Heart left ventricle (tissue), 16 donors: ENCODE data around the gene CSMD2. TPM values are rescaled to one million over a fixed set of nuclear protein-coding genes. Genes with fewer than 3 reads are reported as not detected.

ENCODE experiments used
- ATAC-seq, 4 donors: fragments of 200-7000 bp; cut with Tn5 transposase; one replicate each; pipeline ENCODE4 v1.9.1; 2020 to 2022; ENCODE audit warnings: moderate library complexity in 4 of 4, mild to moderate bottlenecking in 3 of 4, moderate number of reproducible peaks in 1 of 4
- DNase-seq, 5 donors: peaks; one replicate each; pipeline ENCODE4 v3.0.0-alpha.2; 2020
- H3K27ac ChIP-seq, 12 donors: fragments of 200-600 bp; sonication (generic) in 4 of 12; one replicate each; pipeline versions ENCODE4 v1.5.0 to v1.8.0; 2016 to 2022; ENCODE audit warnings: mild to moderate bottlenecking in 2 of 12
- H3K27me3 ChIP-seq, 9 donors: fragments of 200-600 bp; sonication (generic) in 2 of 9; one replicate each; pipeline versions ENCODE4 v1.5.1 to v1.8.0; 2016 to 2022; ENCODE audit warnings: mild to moderate bottlenecking in 3 of 9
- H3K36me3 ChIP-seq, 9 donors: fragments of 200-600 bp; sonication (generic) in 2 of 9; one replicate each; pipeline versions ENCODE4 v1.5.0 to v1.8.0; 2018 to 2022; ENCODE audit warnings: mild to moderate bottlenecking in 2 of 9
- H3K4me1 ChIP-seq, 12 donors: fragments of 200-600 bp; sonication (generic) in 4 of 12; one replicate each; pipeline versions ENCODE4 v1.5.0 to v1.8.0; 2016 to 2022; ENCODE audit warnings: mild to moderate bottlenecking in 3 of 12
- H3K4me3 ChIP-seq, 12 donors: fragments of 200-600 bp; sonication (generic) in 4 of 12; one replicate each; pipeline versions ENCODE4 v1.5.0 to v1.8.0; 2017 to 2022; ENCODE audit warnings: mild to moderate bottlenecking in 9 of 12, moderate library complexity in 4 of 12
- H3K9me3 ChIP-seq, 12 donors: fragments of 200-600 bp; sonication (generic) in 4 of 12; one replicate each; pipeline versions ENCODE4 v1.5.0 to v1.8.0; 2016 to 2022; ENCODE audit warnings: mild to moderate bottlenecking in 1 of 12
- CTCF ChIP-seq, 12 donors: fragments of 200-600 bp; sonication (generic) in 4 of 12; IDR thresholded peaks; one replicate each; pipeline versions ENCODE4 v1.5.0 to v1.8.0; 2018 to 2022; ENCODE audit warnings: antibody characterized with exemption in 12 of 12, mild to moderate bottlenecking in 5 of 12
- POLR2A ChIP-seq, 2 donors: fragments of 450-650 bp; IDR thresholded peaks; one replicate each; pipeline ENCODE4 v1.6.1; 2017; ENCODE audit warnings: antibody characterized with exemption in 2 of 2, mild to moderate bottlenecking in 2 of 2, moderate library complexity in 2 of 2
- WGBS, 4 donors: extraction: QIAGEN DNeasy Blood & Tissue Kit in 2 of 4; methylation state at CpG; one replicate each; pipeline versions ENCODE4 v1.1.5 to v1.1.7; 2013 to 2018; 5-methylcytosine and 5-hydroxymethylcytosine counted together
- intact Hi-C, 10 donors: fragments of 100-400 bp; cut with DNase I; formaldehyde crosslinking; loops; one replicate each; pipeline versions ENCODE4 v1.11.1 to v1.14.2; 2022
- polyA plus RNA-seq, 2 donors: library from polyadenylated mRNA; stranded (reverse); fragments of 200-250 nt; gene quantifications; one replicate each; pipeline ENCODE4 v1.2.3, GENCODE V29; 2013
- total RNA-seq, 9 donors: library from RNA; depleted of rRNA in 2 of 9; stranded (reverse); fragments of >200 nt in 2 of 9; fragmentation: NEBNext Ultra II Directional in 3 of 9; extraction: Animal tissue kit (Norgen Biotek cat#: 25700) in 3 of 9; gene quantifications; one replicate each; pipeline versions ENCODE4 v1.1.0 to v1.2.4, GENCODE V29; 2016 to 2023
- donor health status: ischemic (EF 13 %, LVEDD 7.1; RV severe dilation, severe dysfunction).
- donor health status: healthy with polysubstance abuse.
- donor health status: DM: no; HTN: yes; CAD: no.
- donor health status: DM: no; HTN: no; CAD: no.
- donor health status: ischemic (EF 25% LVEDD 6.9; RV normal size, moderate dysfunction).
- donor health status: ischemic (EF 25% LVEDD 5.7; RV mildly dilated, moderate dysfunction).
- donor health status: healthy.
- donor health status: DM: yes; HTN: yes; CAD: no.
- donor health status: ischemic (EF 35%, LVEDD 5.7; RV mildly dilated, moderate dysfunction).
- donor health status: nonischemic (EF 11% LVEDD 7.7; RV severe dilation, severe dysfunction).
- donor health status: DM: yes; HTN: yes; CAD: no.
- donor health status: PGD.
- donor health status: ischemic (EF 29% LVEDD 5.4; RV normal size, mild dysfunction).
- donor health status: nonischemic (EF 23%, LVEDD 6.1; RV moderate dilation, normal function).

Gene CSMD2
- total and polyA plus RNA-seq, 11 donors, result 0.02 to 0.79 (median 0.22) TPM

DNA sequence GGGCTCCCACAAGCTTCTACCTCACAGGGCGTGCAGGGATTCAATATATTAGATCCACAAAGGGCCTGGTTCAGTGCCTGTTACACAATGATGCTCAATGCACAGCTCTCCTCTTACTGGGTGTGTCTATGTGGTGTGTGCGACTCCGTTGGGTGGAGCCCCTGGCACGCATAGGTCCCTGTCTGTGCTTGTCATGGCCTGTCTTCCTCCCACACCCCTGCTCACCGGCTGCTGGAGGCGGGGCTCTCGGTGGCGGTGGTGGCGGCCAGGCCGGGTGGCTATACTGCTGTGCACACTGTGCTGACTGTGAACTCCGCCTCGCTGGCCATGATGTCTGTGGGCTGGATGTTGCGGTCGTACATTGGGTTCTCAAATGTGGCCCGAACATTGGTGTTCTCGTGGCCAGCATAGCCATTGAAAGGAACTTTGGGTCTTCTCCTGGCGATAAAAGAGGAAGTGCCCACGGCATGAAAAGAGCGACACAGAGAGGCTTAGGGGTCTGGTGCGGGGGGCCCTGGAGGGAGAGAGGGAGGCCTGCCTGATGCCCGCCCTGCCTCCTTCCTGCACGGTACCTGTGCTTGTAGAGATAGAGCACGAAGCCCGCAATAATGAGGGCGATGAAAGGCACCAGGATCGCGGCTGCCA, 645.7 kb downstream of the CSMD2 start:
- no peak overlapping the region for H3K27ac ChIP-seq
- H3K27me3 ChIP-seq, result no peaks in the 10 kb centered on the region
- intact Hi-C loops, result loop anchor here in 1 of 10 donors (10.0 kb wide), 1 partner anchor 55 kb away; no protein-coding TSS in a partner anchor
- TF ChIP-seq POLR2A (IDR thresholded peaks at IDR 0.05), result no peak
- TF ChIP-seq CTCF (IDR thresholded peaks at IDR 0.05), result no peak
- DNase-seq (no peak), ATAC-seq (no peak)
- H3K4me3 ChIP-seq, result no peak overlapping the region
- H3K9me3 ChIP-seq, result no peaks in the 10 kb centered on the region
- 90 to 94% (median 93%) methylated on average over 20 to 27 of the region's 27 CpGs for WGBS, 4 donors
- H3K36me3 ChIP-seq, result no peaks in the 10 kb centered on the region
- peaks cover 0 to 15% (median 7%) of the 10 kb centered on the region in 12 donors for H3K4me1 ChIP-seq

DNA sequence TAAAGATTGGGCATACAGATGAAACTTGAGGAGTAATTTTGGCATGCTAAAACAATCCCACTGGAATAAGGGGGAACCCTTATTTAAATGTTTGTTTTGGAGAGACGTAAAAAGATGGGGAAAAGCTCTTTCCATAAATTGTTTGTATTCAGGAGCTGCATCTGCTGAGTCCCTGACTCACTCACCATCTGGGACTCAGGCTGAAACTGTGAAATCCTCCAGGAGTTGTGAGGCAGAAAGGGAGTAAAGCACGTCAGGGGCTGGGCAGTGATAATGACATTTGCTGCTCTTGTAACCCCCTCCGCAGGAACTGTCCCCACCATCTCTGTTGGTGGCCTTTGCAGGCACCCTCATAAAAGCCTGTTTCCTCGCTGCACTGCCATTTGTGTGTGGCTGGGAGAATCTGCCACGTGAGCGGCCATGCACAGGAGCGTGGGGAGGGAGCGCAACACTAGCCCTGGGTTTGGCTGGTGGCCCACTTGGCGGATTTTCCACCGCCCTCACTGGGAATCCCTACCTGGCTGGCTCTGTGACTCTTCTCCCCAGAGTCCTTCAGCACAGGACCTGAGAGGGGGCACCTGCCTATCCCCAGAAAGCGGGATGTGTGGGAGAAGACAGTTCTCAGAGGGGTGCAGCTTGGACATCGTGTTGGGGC, 647.3 kb downstream of the CSMD2 start:
- DNase-seq (no peak), ATAC-seq (no peak)
- Histone ChIP-seq H3K9me3 (no peaks in the 10 kb centered on the region), H3K36me3 (no peaks in the 10 kb centered on the region), H3K27ac (no peak overlapping the region), H3K4me3 (no peak overlapping the region), H3K4me1 (peaks cover 0 to 15% (median 7%) of the 10 kb centered on the region in 12 donors), H3K27me3 (no peaks in the 10 kb centered on the region)
- TF ChIP-seq POLR2A (IDR thresholded peaks at IDR 0.05) (no peak), CTCF (IDR thresholded peaks at IDR 0.05) (no peak)
- WGBS, 4 donors, result 80 to 83% (median 82%) methylated on average over 7 to 12 of the region's 12 CpGs
- intact Hi-C loops, result loop anchor here in 1 of 10 donors (10.0 kb wide), 1 partner anchor 57 kb away; no protein-coding TSS in a partner anchor

- H3K27ac ChIP-seq, result no peak overlapping the region
- no peak for TF ChIP-seq POLR2A (IDR thresholded peaks at IDR 0.05)
- TF ChIP-seq CTCF (IDR thresholded peaks at IDR 0.05), result no peak
- no peak overlapping the region for H3K4me3 ChIP-seq
- no peaks in the 10 kb centered on the region for H3K36me3 ChIP-seq
- WGBS, 4 donors, result 77 to 91% (median 88%) methylated on average over 8 of the region's 8 CpGs
- DNase-seq (no peak), ATAC-seq (no peak)
- intact Hi-C loops, result loop anchor here in 1 of 10 donors (10.0 kb wide), 1 partner anchor 58 kb away; no protein-coding TSS in a partner anchor
- no peaks in the 10 kb centered on the region for H3K9me3 ChIP-seq
- H3K27me3 ChIP-seq, result no peaks in the 10 kb centered on the region
- H3K4me1 ChIP-seq, result peaks cover 0 to 15% (median 7%) of the 10 kb centered on the region in 12 donors
Observed at GRCh38 chr1:33516891-33517567, 648.0 kb downstream of the CSMD2 start.

GRCh38 chr1:33516428-33516827, 648.6 kb downstream of the CSMD2 start:
- intact Hi-C loops, result loop anchor here in 1 of 10 donors (10.0 kb wide), 1 partner anchor 58 kb away; no protein-coding TSS in a partner anchor
- no peak for ATAC-seq

More at GRCh38 chr1:33516428-33516827, 648.6 kb downstream of the CSMD2 start:
- Histone ChIP-seq H3K27me3 (no peaks in the 10 kb centered on the region), H3K9me3 (no peaks in the 10 kb centered on the region), H3K36me3 (no peaks in the 10 kb centered on the region), H3K4me3 (no peak overlapping the region), H3K27ac (no peak overlapping the region), H3K4me1 (peaks cover 0 to 15% (median 7%) of the 10 kb centered on the region in 12 donors)
- WGBS, 4 donors, result 91 to 96% (median 93%) methylated on average over 9 of the region's 9 CpGs
- TF ChIP-seq POLR2A (IDR thresholded peaks at IDR 0.05), result no peak
- no peak for TF ChIP-seq CTCF (IDR thresholded peaks at IDR 0.05)
- no peak for DNase-seq
